Left colon (tissue), 2 donors: Measurements from ENCODE around the gene CNMD. TPM values are rescaled to one million over a fixed set of nuclear protein-coding genes. Genes with fewer than 3 reads are reported as not detected.
"Not testable (repeated sequence)": the region's sequence is repeated elsewhere in the genome, so short reads cannot be mapped to it uniquely, and the experiment has no call there.

Experiments used
- ATAC-seq: fragments of 200-7000 bp; cut with Tn5 transposase; one replicate; pipeline ENCODE4 v1.9.1; 2020; ENCODE audit warnings: mild to moderate bottlenecking, moderate library complexity
- DNase-seq, 2 donors: peaks; one replicate each; pipeline ENCODE4 v3.0.0-alpha.2; 2020
- intact Hi-C, 2 donors: fragments of 100-400 bp; cut with DNase I in 1 of 2; cut with micrococcal nuclease in 1 of 2; formaldehyde crosslinking; loops; one replicate each; pipeline versions ENCODE4 v1.11.2 to v1.14.0; 2022; cut with DNase I, micrococcal nuclease
- total RNA-seq, 2 donors: library from RNA; stranded (reverse); fragmentation: NEBNext Ultra II Directional; extraction: Animal tissue kit (Norgen Biotek cat#: 25700); gene quantifications; one replicate each; pipeline ENCODE4 v1.2.1, GENCODE V29; 2021
- donor health status: DM: no; HTN: no; CAD: no.
- donor health status: DM: yes; HTN: yes; CAD: no.

CNMD gene
- total RNA-seq, 2 donors from 2014 or later: not detected

DNA sequence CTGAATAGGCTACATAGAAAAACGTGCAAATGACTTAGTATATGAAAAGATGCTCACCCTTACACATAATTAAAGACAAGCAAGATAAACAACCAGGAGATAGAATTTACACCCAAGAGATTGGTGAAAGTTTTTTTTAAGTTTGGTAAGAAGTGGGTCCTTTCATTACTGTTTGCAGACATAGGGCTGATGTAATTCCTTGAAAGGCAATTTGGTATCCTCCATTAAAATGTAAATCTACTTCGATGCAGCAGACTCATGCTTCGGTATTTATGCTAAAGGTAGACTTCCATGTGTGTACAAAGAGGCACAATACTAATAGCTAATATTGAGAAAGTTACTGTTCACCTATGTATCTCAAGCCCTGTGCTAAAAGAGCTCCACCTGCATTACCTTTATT, 33.5 kb downstream of the CNMD start:
- intact Hi-C loops: no loop called here
- DNase-seq (no peak), ATAC-seq (no peak)

DNA sequence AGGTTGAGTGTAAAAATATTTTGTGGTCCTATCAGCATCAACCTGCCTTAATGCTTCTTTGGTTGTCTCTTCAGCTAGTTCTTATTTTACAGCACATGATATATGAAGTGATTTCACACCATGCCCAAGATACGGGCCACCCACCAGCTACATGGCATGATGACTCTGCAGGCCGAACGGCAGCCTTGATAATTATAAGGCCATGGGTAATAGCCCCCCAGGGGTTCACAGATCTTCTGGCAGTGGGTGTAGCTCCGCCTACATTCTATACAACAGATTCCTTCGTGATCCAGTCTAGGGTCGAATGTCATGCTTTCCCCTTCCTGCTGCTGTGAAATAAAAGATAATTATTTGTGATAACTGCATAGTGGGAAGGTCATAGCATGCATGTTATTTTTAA, 36.1 kb downstream of the CNMD start:
- intact Hi-C loops: no loop called here
- DNase-seq (no peak), ATAC-seq (no peak)

DNA sequence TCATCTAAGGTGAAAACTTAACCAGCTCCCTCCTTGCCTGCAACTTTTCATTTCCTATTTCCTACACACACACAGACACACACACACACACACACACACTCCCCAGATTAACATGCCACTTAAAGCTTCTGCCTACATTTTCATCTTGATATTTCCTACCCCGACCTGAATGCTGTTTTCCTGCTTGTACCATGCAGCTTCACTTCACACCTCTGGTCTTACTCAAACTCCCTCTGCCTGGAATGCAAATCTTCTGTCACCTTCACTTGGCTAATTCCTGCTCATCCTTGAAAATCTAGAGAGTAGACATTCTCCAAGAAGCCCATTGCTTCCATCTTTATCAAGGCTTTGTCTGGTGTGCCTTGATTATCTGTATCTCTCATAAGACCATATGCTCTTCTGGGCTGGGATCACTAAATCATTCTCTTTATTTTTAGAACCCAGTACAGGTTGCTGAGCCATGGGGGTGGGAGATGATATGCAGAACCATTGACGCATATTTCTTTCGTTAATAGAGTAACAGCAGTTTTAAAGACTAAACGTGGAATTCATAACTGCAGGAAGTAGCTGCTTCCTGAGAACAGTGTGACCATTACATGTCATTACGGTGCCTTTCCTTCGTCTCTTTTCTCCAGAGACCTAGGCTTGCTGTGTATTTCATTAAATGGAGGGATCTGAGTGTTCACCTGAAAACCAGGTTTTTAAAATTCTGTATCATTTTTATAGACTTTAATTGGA, 37.7 kb downstream of the CNMD start:
- intact Hi-C loops: no loop called here
- no peak for ATAC-seq
- no peak for DNase-seq

DNA sequence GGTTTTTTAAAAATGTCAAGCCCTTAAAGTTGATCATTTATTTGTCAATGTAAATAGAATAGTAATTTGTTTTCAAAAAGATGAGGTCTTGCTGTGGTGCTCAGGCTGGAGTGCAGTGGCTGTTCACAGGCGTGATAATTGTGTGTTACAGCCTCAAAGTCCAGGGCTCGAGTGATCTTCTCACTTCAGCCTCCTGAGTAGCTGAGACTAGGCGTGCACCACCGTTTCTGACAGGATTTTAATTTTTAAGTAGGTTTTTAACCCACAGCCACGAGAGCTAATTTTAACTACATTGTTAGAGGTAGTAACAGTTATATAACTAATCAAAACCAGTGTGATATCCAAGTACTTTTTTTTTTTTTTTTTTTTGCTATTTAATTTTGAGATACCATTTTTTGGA, 43.1 kb downstream of the CNMD start:
- DNase-seq: no peak
- no peak for ATAC-seq
- intact Hi-C loops: no loop called here

DNA sequence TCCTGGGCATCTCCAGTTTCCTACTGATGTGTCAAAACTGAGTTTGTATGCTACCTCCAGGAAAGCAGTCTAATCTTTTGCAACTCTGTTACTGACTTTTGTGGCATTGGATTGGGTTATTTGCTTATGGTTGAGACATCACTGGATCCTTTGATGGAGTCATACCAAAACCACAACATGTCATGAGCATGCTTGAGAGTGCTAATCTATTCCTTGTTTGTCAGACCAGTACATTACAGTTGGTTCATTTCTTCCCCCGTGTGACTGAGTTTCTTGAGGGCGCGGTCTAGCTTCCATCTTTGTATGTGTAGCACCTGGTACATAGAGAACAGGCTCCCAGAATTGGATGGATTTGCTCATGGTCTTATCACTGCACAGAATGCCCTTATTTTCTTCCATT, 43.8 kb downstream of the CNMD start:
- intact Hi-C loops: no loop called here
- no peak for DNase-seq
- ATAC-seq: no peak

DNA sequence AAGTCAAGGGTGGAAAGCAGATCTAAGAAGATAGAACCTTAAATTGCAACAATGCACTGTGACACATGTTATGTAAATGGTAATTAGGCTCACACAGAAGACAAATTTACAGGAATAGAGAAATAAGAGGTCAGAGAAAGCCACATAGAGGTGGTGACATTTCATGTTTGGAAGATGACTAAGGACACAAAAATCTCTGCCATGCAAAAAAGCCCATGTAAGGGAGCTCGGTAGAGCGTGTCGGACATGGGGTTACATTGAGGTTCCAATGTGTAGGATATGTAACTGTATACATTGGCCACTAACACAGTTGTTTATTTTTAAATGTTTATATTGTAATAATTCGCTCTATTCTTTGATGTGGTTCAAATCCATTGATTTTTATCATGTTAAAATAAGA, 53.2 kb downstream of the CNMD start:
- intact Hi-C loops: no loop called here
- no peak for DNase-seq
- no peak for ATAC-seq

DNA sequence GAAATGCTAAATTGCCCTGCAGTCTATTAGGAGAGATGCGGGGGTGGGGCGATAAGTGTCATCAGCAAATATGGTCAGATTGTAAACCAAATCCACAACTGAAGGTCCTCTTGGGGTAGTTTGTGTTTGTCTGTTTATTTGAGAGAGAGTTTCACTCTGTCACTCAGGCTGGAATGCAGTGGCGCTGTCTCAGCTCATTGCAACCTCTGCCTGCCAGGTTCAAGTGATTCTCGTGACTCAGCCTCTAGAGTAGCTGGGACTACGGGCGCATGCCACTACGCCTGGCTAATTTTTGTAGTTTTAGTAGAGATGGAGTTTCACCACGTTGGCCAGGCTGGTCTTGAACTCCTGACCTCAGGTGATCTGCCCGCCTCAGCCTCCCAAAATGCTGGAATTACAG, 53.8 kb downstream of the CNMD start:
- ATAC-seq, DNase-seq, intact Hi-C loops: not testable (repeated sequence)

DNA sequence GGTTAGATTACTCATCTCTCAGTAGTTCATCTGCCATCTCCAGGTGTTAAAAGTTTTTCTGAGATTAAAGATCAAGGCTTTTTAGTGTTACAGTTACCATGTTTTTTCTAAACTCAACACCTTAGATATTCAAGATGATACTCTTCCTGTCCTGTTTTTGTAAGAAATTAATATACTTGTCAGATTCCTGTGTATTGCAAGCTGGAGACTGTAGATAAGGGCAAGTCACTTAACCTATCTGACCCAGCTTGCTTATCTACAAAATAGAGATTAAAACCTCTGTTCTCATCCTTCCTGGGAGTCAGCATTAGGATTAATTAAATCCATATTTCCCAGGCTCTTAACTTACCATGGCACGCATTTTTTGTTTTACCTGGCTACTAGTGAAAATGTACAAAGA, 61.8 kb downstream of the CNMD start:
- intact Hi-C loops: no loop called here
- no peak for DNase-seq
- no peak for ATAC-seq

DNA sequence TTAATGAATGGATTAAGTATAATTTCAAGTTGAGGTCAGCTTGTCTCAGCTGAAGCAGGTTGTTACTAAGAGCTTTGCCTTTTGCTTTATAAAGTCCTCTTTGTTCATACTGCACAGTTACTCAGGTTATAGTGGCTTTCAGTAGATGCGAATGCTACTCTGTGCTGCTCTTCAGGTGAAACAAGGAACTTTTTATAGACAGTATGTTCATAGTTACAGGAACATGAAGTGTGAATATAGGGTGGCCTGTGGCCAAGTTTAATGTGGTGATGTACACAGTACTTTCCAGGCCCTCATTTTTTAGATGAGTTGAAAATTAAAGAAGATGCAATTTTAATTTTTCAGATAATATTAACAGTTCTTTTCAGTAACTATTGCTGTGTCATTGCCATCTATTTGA, 66.2 kb downstream of the CNMD start:
- no peak for DNase-seq
- ATAC-seq: no peak
- intact Hi-C loops: no loop called here

DNA sequence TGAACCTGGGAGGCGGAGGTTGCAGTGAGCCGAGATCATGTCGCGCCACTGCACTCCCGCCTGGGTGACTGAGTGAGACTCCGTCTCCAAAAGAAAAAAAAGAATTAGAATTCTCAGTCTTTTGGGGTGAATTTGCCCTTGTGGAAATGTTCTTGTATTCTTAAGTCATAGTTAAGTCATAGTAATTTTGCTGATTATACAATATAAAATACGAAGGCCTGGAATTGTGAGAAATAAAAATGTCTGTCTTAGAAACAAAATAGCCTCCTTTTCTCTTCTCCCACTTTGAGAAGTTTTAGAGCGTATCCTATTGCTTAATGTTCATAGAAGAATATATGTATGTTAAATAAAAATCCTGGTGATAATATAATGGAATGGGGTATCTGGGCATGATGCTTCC, 68.9 kb downstream of the CNMD start:
- no peak for DNase-seq

DNA sequence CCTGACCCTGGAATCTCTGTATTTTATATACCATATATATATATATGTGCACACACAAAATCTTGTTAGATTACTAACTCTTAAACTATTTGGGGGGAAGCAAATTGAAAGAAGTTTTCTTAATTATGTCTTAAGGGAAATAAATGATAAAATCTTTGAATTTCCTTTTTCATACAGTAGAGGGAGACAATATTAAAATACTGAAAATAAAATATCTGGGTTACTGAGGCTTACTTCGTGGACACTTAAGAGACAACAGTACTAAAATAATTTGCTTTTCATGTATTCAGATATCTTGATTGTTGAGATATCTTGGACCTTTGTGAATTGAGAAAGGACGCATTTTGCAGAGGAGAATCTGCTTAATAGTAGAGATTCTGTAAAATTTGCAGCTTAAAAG, 69.9 kb downstream of the CNMD start:
- ATAC-seq: no peak
- no peak for DNase-seq
- intact Hi-C loops: no loop called here

More for the DNA sequence above, 68.9 kb downstream of the CNMD start:
- intact Hi-C loops: no loop called here
- ATAC-seq: no peak

DNA sequence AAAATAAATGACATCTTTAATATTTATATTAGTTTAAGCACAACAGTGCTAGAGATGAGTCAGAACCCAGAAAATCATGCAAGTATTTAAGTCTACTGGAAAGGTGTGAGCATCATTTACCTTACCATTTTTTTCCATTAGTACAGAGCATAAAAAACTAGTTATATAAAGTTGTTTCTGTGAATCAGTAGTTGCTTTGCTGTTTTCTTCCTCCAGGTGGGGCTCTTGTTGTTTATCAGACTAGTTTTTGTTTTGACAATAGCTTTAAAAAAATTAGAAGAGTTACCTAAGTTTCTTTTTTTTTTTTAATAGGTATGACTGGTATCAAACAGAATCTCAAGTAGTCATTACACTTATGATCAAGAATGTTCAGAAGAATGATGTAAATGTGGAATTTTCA, 74.3 kb downstream of the CNMD start:
- intact Hi-C loops: no loop called here
- DNase-seq (no peak), ATAC-seq (no peak)

DNA sequence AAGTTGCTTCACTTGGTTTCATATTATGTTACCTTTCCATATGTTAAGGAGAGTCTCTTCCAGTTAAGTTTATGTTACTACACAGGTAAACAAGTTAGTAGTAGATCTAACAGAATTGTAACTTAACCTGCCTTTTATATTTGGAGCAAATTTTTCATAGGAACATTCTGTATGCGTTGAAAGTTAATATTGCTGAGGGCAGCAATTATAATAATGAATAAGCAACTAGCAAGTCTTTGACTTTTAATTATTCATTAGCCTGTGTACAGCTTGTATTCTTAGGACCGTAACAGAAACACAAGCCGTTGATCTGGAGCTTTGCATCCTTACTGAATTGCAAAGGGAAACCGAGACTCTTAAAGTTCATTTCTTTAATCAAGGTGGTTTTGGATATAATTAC, 75.3 kb downstream of the CNMD start:
- no peak for DNase-seq
- intact Hi-C loops: no loop called here
- ATAC-seq: no peak

DNA sequence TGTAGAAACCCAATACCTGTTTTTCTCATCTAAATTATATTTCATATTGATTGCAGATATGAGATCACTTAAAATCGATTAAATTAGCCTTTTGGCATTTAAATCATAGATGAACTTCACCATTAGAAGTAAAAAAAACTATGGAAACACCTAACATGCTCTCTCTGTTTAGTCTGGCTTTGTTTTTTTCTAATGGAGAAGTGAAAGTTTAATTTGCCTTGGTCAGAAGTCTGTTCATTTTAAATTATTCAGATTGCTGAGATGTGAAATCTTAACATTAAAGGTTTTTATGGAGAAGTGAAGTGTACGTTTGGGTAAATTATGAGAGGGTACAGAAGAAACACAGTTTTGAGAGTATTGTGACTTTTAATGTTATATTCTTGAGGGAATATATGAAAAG, 80.3 kb downstream of the CNMD start:
- ATAC-seq: no peak
- no peak for DNase-seq
- intact Hi-C loops: loop anchor here in 1 of 2 donors (10.0 kb wide), 1 partner anchor 205 kb away; the partner anchor contains the start of genes CKAP2 and VPS36

Other genes with a start within 250 kb of the CNMD start
- 1 to 10 TPM; 2.6 to 3.3 TPM for gene HNRNPA1L2, start 97.4 kb downstream of the CNMD start, total RNA-seq
- 10 to 100 TPM; 39.8 to 41.6 TPM for gene SUGT1, start 87.0 kb downstream of the CNMD start, total RNA-seq
- gene PCDH8, start 108.8 kb upstream of the CNMD start, total RNA-seq: under 1 TPM in 1 of 2 donors, not detected in 1; 0.12 TPM